HG03439 (cell line): ENCODE measurements around the gene PKIG.
A peak's percentile ranks its signal among the peaks of the same experiment; 100 is the strongest.

ENCODE experiments used
- ATAC-seq: cut with Tn5 transposase; IDR thresholded peaks from one replicate; pipeline ENCODE4 v1.9.1; 2021; ENCODE audit warnings: mild to moderate bottlenecking, moderate library complexity; ENCODE audit not compliant: unreplicated experiment

The PKIG gene

GRCh38 chr20:44637042-44637441, 54.7 kb downstream of the PKIG start:
- ATAC-seq: no peak

GRCh38 chr20:44637522-44638372, 55.4 kb downstream of the PKIG start:
- no peak for ATAC-seq

GRCh38 chr20:44640522-44640921, 58.1 kb downstream of the PKIG start:
- no peak for ATAC-seq

- no peak for ATAC-seq
Observed at GRCh38 chr20:44641325-44641724, 58.9 kb downstream of the PKIG start.

- ATAC-seq: no peak
Observed at GRCh38 chr20:44642203-44643153, 60.1 kb downstream of the PKIG start.

GRCh38 chr20:44643154-44643519, 60.8 kb downstream of the PKIG start:
- ATAC-seq: no peak

- no peak for ATAC-seq
Observed at GRCh38 chr20:44643596-44644229, 61.3 kb downstream of the PKIG start.

GRCh38 chr20:44644230-44644617, 61.8 kb downstream of the PKIG start:
- ATAC-seq: no peak

GRCh38 chr20:44644667-44645131, 62.3 kb downstream of the PKIG start:
- ATAC-seq: no peak

- no peak for ATAC-seq
Observed at GRCh38 chr20:44646023-44646640, 63.8 kb downstream of the PKIG start.

GRCh38 chr20:44646641-44647274, 64.4 kb downstream of the PKIG start:
- ATAC-seq: peak; percentile 40

- ATAC-seq: no peak
Observed at GRCh38 chr20:44648068-44648467, 65.7 kb downstream of the PKIG start.

GRCh38 chr20:44648579-44648978, 66.2 kb downstream of the PKIG start:
- no peak for ATAC-seq

- no peak for ATAC-seq
Observed at GRCh38 chr20:44649126-44649525, 66.7 kb downstream of the PKIG start.

GRCh38 chr20:44649976-44650375, 67.6 kb downstream of the PKIG start:
- no peak for ATAC-seq

GRCh38 chr20:44650771-44651433, 68.5 kb downstream of the PKIG start:
- ATAC-seq: no peak

GRCh38 chr20:44651434-44651683, 69.0 kb downstream of the PKIG start:
- ATAC-seq: no peak

- no peak for ATAC-seq
Observed at GRCh38 chr20:44651684-44652423, 69.5 kb downstream of the PKIG start, which contains the start of gene ADA. Gene ADA, minus strand, starts transcription at chr20:44651699. Its CDS starts 92 bp downstream, at chr20:44651607.

GRCh38 chr20:44653546-44653945, 71.2 kb downstream of the PKIG start:
- ATAC-seq: no peak
